A673 (cell line): ENCODE results near the gene CCND2.

Experiments
- EZH2 ChIP-seq: fragments of 200-600 bp; sonication (generic); IDR thresholded peaks from 2 replicates; pipeline ENCODE4 v1.6.1; 2017; ENCODE audit warnings: borderline replicate concordance, low read depth, mild to moderate bottlenecking, mixed read lengths, antibody characterized with exemption, low read length; ENCODE audit not compliant: poor library complexity, severe bottlenecking
- TF ChIP-seq, protein P1 (sequence below): fragments of 300-800, 200-600 bp; sonication (generic); conservative IDR thresholded peaks from 2 replicates; pipeline ENCODE4 v1.5.1; 2017; ENCODE audit warnings: low read depth, mild to moderate bottlenecking, antibody characterized with exemption, low read length, moderate library complexity, mixed read lengths

DNA sequence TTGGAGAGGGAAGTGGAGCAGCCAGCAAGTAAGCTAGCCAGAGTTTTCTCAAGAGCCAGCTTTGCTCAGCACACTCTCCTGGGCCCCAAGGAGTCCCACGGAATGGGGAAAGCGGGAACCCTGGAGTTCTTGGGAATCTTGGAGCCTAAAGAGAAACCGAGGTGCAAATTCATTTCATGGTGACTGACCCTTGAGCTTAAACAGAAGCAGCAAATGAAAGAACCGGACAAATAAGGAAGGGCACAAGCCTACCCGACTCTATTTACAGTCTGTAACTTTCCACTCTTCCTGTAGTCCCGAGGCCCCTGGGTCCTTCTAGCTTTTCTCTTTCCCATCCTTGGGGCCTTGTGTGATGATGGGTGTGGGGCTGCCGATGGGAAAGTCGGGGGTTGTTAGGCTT is 29.3 kb downstream of the CCND2 start:
- TF ChIP-seq, protein P1, sequence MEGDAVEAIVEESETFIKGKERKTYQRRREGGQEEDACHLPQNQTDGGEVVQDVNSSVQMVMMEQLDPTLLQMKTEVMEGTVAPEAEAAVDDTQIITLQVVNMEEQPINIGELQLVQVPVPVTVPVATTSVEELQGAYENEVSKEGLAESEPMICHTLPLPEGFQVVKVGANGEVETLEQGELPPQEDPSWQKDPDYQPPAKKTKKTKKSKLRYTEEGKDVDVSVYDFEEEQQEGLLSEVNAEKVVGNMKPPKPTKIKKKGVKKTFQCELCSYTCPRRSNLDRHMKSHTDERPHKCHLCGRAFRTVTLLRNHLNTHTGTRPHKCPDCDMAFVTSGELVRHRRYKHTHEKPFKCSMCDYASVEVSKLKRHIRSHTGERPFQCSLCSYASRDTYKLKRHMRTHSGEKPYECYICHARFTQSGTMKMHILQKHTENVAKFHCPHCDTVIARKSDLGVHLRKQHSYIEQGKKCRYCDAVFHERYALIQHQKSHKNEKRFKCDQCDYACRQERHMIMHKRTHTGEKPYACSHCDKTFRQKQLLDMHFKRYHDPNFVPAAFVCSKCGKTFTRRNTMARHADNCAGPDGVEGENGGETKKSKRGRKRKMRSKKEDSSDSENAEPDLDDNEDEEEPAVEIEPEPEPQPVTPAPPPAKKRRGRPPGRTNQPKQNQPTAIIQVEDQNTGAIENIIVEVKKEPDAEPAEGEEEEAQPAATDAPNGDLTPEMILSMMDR, result no peak
- no peak for TF ChIP-seq EZH2
